Peyer's patch (tissue), 4 donors: ENCODE results near the gene ZKSCAN3.

Experiments
- POLR2A ChIP-seq, 2 donors: fragments of 450-650 bp; IDR thresholded peaks; one replicate each; pipeline ENCODE4 v1.5.1; 2017; ENCODE audit warnings: antibody characterized with exemption in 2 of 2, mild to moderate bottlenecking in 2 of 2, moderate library complexity in 2 of 2
- TF ChIP-seq, protein P1 (sequence below), 6 experiments: fragments of 450-650 bp in 4 of 6; fragments of 200-600 bp in 2 of 6; sonication (generic) in 1 of 6; IDR thresholded peaks; one replicate each; pipeline ENCODE4 v1.5.1; 2017 to 2019; ENCODE audit warnings: antibody characterized with exemption in 6 of 6, mild to moderate bottlenecking in 3 of 6, moderate library complexity in 1 of 6

DNA sequence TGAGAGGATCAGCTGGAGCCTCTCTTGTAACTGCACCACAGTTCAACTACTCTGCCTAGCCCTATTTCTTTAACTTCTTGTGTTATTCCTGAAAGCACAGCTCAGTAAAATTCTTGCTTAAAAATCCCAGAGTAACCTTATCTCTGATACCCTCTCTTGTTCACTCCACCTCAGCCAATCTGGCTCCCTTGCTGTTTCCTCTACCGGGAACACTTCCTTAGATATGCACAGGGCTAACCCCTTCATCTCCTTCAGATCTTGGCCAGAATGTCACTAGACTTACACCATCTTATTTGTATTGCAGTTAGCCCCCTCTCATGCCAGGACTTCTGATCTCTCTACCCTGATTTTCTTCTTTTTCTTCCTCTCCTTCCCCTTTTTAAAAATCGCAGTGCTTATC lies 2.6 kb upstream of the ZKSCAN3 start:
- no peak for TF ChIP-seq POLR2A (IDR thresholded peaks at IDR 0.05)
- TF ChIP-seq, protein P1, sequence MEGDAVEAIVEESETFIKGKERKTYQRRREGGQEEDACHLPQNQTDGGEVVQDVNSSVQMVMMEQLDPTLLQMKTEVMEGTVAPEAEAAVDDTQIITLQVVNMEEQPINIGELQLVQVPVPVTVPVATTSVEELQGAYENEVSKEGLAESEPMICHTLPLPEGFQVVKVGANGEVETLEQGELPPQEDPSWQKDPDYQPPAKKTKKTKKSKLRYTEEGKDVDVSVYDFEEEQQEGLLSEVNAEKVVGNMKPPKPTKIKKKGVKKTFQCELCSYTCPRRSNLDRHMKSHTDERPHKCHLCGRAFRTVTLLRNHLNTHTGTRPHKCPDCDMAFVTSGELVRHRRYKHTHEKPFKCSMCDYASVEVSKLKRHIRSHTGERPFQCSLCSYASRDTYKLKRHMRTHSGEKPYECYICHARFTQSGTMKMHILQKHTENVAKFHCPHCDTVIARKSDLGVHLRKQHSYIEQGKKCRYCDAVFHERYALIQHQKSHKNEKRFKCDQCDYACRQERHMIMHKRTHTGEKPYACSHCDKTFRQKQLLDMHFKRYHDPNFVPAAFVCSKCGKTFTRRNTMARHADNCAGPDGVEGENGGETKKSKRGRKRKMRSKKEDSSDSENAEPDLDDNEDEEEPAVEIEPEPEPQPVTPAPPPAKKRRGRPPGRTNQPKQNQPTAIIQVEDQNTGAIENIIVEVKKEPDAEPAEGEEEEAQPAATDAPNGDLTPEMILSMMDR (IDR thresholded peaks at IDR 0.05) = no peak
